ENCODE results near the gene PPP3CA. TPM values are rescaled to one million over a fixed set of nuclear protein-coding genes. Genes with fewer than 3 reads are reported as not detected.

PPP3CA gene
- total RNA-seq, result 48.0 TPM
- long read RNA-seq, full-length matches to known transcripts, result 55 of 74 reads
- long read RNA-seq, partial matches to known transcripts, result 13 of 74 reads
- long read RNA-seq, other reads (novel, unspliced or antisense), result 6 of 74 reads

- Histone ChIP-seq H3K4me1 (peaks cover 17% of the 10 kb centered on the region), H3K4me3 (peak within 1 kb of the TSS; percentile 73), H3K27me3 (no peaks in the 10 kb centered on the region), H3K36me3 (no peaks in the 10 kb centered on the region), H3K9me3 (no peaks in the 10 kb centered on the region), H3K27ac (peak within 1 kb of the TSS; percentile 92)
- peak; percentile 20 for ATAC-seq
- no peak for TF ChIP-seq CTCF (IDR thresholded peaks at IDR 0.05)
- no peak for DNase-seq
- intact Hi-C loops (cut with DNase I), result no loop called here
Measured at GRCh38 chr4:101347267-101347556, at the start of gene PPP3CA. PPP3CA (minus strand) TSS chr4:101347526.

- intact Hi-C loops (cut with DNase I), result no loop called here
- Histone ChIP-seq H3K4me1 (no peaks in the 10 kb centered on the region), H3K4me3 (no peak overlapping the region), H3K9me3 (no peaks in the 10 kb centered on the region), H3K27me3 (no peaks in the 10 kb centered on the region), H3K36me3 (no peaks in the 10 kb centered on the region), H3K27ac (no peak overlapping the region)
- ATAC-seq (no peak), DNase-seq (no peak)
- no peak for TF ChIP-seq CTCF (IDR thresholded peaks at IDR 0.05)
Measured at GRCh38 chr4:101393256-101393655, 45.9 kb upstream of the PPP3CA start.

GRCh38 chr4:101370663-101371210 lies 23.4 kb upstream of the PPP3CA start:
- H3K4me3 ChIP-seq, result no peak overlapping the region
- intact Hi-C loops (cut with DNase I), result no loop called here
- H3K27ac ChIP-seq, result no peak overlapping the region
- H3K36me3 ChIP-seq, result no peaks in the 10 kb centered on the region
- H3K9me3 ChIP-seq, result no peaks in the 10 kb centered on the region
- H3K4me1 ChIP-seq, result no peaks in the 10 kb centered on the region
- no peak for TF ChIP-seq CTCF (IDR thresholded peaks at IDR 0.05)
- no peak for ATAC-seq
- no peak for DNase-seq
- no peaks in the 10 kb centered on the region for H3K27me3 ChIP-seq

- Histone ChIP-seq H3K27ac (no peak overlapping the region), H3K36me3 (no peaks in the 10 kb centered on the region), H3K4me1 (no peaks in the 10 kb centered on the region), H3K9me3 (no peaks in the 10 kb centered on the region), H3K4me3 (no peak overlapping the region), H3K27me3 (no peaks in the 10 kb centered on the region)
- intact Hi-C loops (cut with DNase I), result no loop called here
- DNase-seq (no peak), ATAC-seq (no peak)
- no peak for TF ChIP-seq CTCF (IDR thresholded peaks at IDR 0.05)
Measured at GRCh38 chr4:101367201-101367600, 19.9 kb upstream of the PPP3CA start.

- intact Hi-C loops (cut with DNase I), result no loop called here
- Histone ChIP-seq H3K27me3 (no peaks in the 10 kb centered on the region), H3K36me3 (no peaks in the 10 kb centered on the region), H3K27ac (no peak overlapping the region), H3K4me3 (no peak overlapping the region), H3K9me3 (no peaks in the 10 kb centered on the region), H3K4me1 (no peaks in the 10 kb centered on the region)
- no peak for ATAC-seq
- no peak for TF ChIP-seq CTCF (IDR thresholded peaks at IDR 0.05)
- DNase-seq, result no peak
Measured at GRCh38 chr4:101366331-101366730, 19.0 kb upstream of the PPP3CA start.

GRCh38 chr4:101357751-101358150 lies 10.4 kb upstream of the PPP3CA start:
- H3K9me3 ChIP-seq, result no peaks in the 10 kb centered on the region
- H3K4me1 ChIP-seq, result peaks cover 5% of the 10 kb centered on the region
- no peak overlapping the region for H3K4me3 ChIP-seq
- H3K27me3 ChIP-seq, result no peaks in the 10 kb centered on the region
- DNase-seq (no peak), ATAC-seq (no peak)
- no peak for TF ChIP-seq CTCF (IDR thresholded peaks at IDR 0.05)
- intact Hi-C loops (cut with DNase I), result no loop called here
- no peaks in the 10 kb centered on the region for H3K36me3 ChIP-seq
- H3K27ac ChIP-seq, result no peak overlapping the region
